ENCODE measurements around the gene IRF4. TPM values are rescaled to one million over a fixed set of nuclear protein-coding genes. Genes with fewer than 3 reads are reported as not detected.

IRF4 gene
- total and polyA plus RNA-seq, 2 donors = 0.30 to 2.0 TPM

DNA sequence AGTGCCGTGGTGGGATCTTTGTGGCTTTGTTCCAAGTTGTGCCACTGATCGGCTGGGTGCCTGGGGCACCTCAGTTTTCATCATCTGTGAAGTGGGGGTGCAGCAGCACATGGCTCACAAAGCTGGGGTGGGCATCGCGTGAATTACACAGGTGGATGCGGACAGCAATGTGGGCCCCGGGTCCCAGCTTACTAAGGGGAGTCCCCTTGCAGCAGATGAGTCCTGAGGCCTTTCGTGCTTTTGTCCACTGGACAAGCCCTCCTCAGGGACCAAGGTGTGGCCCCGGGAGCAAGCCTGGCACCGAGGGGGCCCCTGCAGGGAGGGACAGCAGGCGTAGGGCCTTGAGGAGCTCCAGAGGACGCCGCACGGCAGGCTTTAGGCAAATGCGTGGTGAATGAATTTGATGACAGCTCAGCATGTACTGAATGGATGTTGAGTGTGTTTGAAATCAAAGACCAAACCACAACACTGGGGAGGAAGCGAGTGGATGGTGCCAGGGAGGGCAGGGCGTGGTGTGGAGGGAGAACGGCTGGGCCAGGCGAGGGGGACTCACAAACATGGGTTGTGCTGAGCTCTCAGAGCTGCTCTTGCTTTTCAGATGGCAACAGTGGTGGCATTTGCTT, 53.2 kb downstream of the IRF4 start:
- 84% methylated on average over 18 of the region's 18 CpGs for WGBS
- Histone ChIP-seq H3K4me1 (ENCODE audit: insufficient read depth) (no peaks in the 10 kb centered on the region), H3K27ac (ENCODE audit: low read depth) (no peak overlapping the region), H3K36me3 (ENCODE audit: insufficient read depth) (no peaks in the 10 kb centered on the region), H3K4me3 (ENCODE audit: low read depth, low read length) (no peak overlapping the region)
- DNase-seq (ENCODE audit: extremely low spot score) = no peak

DNA sequence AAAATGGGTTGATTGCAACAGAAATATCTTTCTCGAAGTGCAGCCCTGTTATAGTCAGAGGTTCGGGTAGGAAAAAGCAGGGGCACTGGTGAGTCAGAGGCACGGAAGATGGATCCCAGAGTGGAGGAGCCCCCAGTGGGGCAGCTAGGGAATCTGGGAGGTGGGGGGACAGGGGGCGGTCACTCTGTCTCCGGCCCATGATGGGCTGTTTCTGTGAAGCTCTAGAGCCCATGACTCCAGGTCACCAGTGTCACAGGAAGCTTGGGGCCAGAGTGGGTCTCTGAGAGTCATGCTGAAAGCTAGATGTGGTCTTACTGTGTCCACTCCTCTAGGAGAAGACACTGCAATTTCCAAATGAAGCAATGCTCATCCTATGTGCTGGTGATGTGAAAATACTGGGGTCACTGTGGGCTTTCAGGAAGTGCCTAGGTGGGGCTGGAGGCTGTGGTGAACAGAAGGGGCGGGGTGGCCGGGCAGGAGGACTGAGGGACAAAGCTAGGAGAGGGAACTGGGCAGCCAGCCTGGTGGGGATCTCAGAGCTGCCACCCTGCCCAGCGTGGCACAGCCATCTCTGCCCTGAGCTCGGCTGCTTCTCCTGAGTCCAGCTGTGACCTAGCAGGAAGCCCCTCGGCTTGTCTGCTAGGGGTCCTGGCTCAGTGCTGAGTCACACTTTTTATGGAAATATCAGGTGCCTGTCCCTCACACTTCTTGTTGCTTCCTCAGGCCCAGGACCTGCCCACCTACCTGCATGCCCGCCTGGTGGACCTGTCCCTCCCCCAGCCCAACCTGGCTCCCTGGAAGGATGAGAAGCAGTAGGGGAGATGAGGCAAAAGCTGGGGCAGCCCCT, 54.2 kb downstream of the IRF4 start:
- Histone ChIP-seq H3K4me3 (ENCODE audit: low read depth, low read length) (no peak overlapping the region), H3K4me1 (ENCODE audit: insufficient read depth) (no peaks in the 10 kb centered on the region), H3K27ac (ENCODE audit: low read depth) (no peak overlapping the region), H3K36me3 (ENCODE audit: insufficient read depth) (no peaks in the 10 kb centered on the region)
- WGBS = 79% methylated on average over 11 of the region's 11 CpGs
- DNase-seq (ENCODE audit: extremely low spot score) = no peak

DNA sequence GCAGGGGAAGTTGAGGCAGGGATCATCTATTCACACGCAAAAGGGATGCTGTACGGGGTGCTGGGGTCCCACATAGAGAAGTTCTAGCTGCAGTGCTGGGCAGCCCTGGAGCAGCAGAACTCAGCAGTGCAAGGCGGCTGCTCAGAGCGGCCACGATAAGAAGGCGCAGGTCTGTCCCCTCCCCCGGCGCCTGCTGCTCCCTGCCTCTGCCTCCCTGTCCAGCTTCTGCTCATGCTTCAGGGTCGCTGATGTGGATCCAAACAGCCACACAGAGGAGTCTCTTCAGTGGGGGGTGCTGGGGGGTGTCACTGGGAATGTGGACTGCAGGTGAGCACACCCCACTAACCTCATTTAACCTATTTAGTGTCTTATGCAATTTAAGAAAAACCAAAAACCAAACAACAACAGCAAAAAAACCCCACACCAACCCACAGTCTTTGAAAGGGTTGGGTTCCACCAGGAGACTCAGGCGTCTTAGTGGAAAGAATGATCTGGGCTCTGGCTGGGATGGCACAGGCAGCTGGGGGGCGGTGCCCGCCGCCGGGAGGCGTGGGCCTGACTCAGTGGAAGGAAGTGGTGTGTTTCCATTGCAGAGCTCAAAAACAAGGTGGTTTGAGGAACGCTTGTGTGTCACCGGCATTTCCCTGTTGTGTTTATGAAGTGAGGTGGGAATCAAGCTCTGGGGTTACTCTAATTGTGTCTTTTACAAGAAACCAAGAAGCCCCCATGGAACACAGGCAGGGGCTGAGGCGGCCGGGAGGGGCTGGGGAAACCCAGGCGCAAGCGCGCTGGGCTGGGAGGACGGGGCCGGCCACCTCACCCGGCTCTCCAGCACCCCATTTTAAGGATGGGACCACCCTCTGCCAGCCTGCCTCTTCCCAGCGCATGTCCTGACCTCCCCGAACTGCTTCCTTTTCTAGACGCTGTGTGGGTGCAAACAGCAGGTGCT, 55.1 kb downstream of the IRF4 start:
- Histone ChIP-seq H3K4me3 (ENCODE audit: low read depth, low read length) (no peak overlapping the region), H3K27ac (ENCODE audit: low read depth) (no peak overlapping the region), H3K4me1 (ENCODE audit: insufficient read depth) (no peaks in the 10 kb centered on the region), H3K36me3 (ENCODE audit: insufficient read depth) (no peaks in the 10 kb centered on the region)
- no peak for DNase-seq (ENCODE audit: extremely low spot score)
- WGBS = 80% methylated on average over 28 of the region's 28 CpGs

DNA sequence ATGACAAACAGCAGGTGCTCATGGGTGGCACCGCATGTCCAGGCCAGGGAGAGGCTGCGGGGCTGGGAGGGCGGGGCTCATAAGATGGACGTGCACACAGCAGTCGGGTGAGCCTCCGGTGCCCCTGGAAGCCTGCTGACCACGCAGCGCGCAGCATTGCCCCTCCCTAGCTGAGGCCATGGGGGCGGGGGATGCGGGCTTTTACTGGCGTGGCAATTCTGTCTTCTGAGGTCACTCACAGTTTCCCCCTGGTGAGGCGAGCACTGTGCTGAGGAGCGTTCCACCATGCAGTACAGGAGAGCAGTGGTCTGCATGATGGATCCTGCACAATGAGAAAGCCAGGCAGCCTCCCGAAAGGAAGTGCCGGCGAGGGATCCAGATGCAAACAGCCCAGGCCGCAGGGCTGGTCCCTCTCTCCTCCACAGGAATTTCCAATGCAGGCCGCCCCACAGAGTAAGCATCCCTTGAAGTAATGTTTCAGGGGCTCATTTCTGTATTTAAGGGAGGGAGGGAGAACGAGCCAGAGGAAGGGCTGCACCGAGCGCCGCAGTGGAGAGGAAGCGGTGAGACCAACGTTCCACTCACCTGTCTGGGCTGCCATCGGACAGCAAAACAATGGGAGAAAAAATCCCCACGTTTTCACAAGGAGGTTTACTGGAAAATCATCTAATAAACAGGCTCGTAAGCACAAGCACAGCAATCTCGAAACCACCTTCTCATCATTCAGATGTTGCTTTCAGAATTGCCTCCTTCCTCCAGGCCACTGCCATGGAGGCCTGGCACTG, 56.0 kb downstream of the IRF4 start:
- no peak overlapping the region for H3K27ac ChIP-seq (ENCODE audit: low read depth)
- H3K4me1 ChIP-seq (ENCODE audit: insufficient read depth) = no peaks in the 10 kb centered on the region
- no peak overlapping the region for H3K4me3 ChIP-seq (ENCODE audit: low read depth, low read length)
- DNase-seq (ENCODE audit: extremely low spot score) = no peak
- 78% methylated on average over 29 of the region's 29 CpGs for WGBS
- H3K36me3 ChIP-seq (ENCODE audit: insufficient read depth) = no peaks in the 10 kb centered on the region

DNA sequence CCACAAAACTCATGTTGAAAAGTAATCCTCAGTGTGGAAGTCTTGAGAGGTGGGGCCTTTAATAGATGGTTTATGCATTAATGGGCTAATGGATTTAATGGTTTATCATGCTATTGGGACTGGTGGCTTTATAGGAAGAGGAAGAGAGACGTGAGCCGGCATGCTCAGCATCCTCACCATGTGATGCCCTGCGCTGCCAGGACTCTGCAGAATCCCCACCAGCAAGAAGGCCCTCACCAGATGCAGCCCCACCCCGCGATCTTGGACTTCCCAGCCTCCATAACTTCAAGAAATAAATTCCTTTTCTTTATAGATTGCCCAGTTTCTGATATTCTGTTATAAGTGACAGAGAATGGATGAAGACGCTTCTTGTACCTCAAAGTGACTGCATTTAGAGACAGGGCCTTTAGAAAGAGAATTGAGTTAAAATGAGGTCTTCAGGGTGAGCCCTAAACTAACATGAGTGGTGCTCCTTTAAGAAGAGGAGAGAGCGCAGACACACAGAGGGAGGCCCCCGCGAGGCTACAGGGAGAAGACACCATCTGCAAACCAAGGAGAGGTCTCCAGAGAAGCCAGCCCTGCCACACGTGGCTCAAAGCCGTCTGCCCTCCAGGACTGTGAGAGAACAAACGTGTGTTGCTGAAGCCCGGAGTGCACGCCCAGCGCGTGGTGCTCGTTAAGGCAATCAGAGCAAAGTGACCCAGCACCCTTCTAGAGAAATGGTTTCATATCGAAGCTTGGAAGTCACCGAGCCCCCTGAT, 56.9 kb downstream of the IRF4 start:
- Histone ChIP-seq H3K36me3 (ENCODE audit: insufficient read depth) (no peaks in the 10 kb centered on the region), H3K4me3 (ENCODE audit: low read depth, low read length) (no peak overlapping the region), H3K27ac (ENCODE audit: low read depth) (no peak overlapping the region), H3K4me1 (ENCODE audit: insufficient read depth) (no peaks in the 10 kb centered on the region)
- whole genome bisulfite sequencing = 86% methylated on average over 19 of the region's 19 CpGs
- DNase-seq (ENCODE audit: extremely low spot score) = no peak

DNA sequence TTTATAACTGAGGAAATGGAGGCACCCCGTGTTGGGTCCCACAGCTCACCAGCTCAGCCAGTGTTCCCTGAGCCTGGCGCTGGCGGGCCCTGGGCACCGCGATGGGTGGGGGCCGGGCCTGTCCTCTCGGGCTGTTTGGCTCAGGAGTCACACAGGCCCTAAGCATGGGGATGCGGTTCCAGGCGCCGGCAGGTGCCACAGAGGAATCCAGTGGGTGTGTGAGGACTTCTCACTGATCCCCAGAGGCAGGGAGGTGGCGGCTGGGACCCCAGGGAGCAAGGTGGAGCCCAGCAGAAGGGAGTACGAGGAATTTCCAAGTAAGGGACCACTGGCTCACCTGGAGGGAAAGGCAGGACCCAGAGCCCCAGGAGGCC, 57.5 kb downstream of the IRF4 start:
- Histone ChIP-seq H3K27ac (ENCODE audit: low read depth) (no peak overlapping the region), H3K36me3 (ENCODE audit: insufficient read depth) (no peaks in the 10 kb centered on the region), H3K4me1 (ENCODE audit: insufficient read depth) (no peaks in the 10 kb centered on the region), H3K4me3 (ENCODE audit: low read depth, low read length) (no peak overlapping the region)
- DNase-seq (ENCODE audit: extremely low spot score) = no peak
- WGBS = 92% methylated on average over 12 of the region's 12 CpGs

DNA sequence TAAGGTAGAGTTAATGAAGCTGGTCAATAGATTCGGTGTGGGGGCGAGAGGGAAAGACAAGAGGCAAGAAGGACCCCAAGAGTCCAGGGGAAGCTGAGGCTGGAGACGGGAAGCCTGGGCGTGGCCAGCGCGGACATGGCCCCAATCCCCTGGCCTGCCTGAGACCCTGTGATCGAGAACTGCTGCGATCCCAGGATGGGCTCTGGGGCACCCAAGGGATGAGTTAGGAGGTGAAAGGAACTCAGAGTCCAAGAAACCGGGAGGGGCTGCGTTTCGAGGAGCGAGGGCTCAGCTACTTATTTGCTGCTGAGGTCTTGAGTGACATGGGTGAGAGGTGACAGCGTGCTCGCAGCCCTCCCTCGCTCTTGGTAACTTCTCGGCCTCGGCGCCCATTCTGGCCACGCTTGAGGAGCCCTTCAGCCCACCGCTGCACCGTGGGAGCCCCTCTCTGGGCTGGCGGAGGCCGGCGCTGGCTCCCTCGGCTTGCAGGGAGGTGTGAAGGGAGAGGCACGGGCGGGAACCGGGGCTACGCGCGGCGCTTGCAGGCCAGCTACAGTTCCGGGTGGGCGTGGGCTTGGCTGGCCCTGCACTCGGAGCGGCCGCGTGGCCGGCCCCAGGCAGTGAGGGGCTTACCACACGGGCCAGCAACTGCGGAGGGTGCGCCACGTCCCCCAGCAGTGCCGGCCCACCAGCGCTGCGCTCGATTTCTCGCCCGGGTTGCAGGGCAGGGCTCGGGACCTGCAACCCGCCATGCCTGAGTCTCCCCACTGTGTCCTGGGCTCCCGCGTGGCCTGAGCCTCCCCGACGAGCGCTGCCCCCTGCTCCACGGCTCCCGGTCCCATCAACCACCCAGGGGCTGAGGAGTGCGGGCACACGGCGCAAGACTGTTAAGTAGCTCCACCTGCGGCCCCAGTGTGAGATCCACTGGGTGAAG, 58.2 kb downstream of the IRF4 start:
- no peak for DNase-seq (ENCODE audit: extremely low spot score)
- H3K4me3 ChIP-seq (ENCODE audit: low read depth, low read length) = no peak overlapping the region
- H3K4me1 ChIP-seq (ENCODE audit: insufficient read depth) = no peaks in the 10 kb centered on the region
- no peaks in the 10 kb centered on the region for H3K36me3 ChIP-seq (ENCODE audit: insufficient read depth)
- no peak overlapping the region for H3K27ac ChIP-seq (ENCODE audit: low read depth)
- WGBS = 95% methylated on average over 62 of the region's 62 CpGs

DNA sequence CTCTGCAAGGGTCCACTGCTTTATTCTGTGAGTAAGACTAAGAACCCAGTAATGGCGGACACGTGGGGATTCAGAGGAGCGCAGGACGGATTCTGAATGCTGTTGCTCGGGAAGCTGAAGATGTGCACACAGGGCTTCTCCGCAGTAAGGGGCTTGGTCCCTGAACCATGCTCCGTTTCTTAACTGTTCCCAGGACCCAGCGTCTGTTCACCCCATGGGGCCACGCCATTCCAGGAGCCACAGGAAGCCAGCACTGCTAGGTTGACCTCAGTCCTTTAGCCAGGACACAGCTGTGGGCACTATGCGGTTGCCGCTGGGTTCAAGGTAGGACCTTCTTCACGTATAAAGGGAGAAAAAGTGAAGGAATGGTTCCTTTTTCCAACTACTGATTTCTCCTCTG, 59.8 kb downstream of the IRF4 start:
- Histone ChIP-seq H3K27ac (ENCODE audit: low read depth) (no peak overlapping the region), H3K36me3 (ENCODE audit: insufficient read depth) (no peaks in the 10 kb centered on the region), H3K4me1 (ENCODE audit: insufficient read depth) (no peaks in the 10 kb centered on the region), H3K4me3 (ENCODE audit: low read depth, low read length) (no peak overlapping the region)
- whole genome bisulfite sequencing = 94% methylated on average over 12 of the region's 12 CpGs
- no peak for DNase-seq (ENCODE audit: extremely low spot score)

DNA sequence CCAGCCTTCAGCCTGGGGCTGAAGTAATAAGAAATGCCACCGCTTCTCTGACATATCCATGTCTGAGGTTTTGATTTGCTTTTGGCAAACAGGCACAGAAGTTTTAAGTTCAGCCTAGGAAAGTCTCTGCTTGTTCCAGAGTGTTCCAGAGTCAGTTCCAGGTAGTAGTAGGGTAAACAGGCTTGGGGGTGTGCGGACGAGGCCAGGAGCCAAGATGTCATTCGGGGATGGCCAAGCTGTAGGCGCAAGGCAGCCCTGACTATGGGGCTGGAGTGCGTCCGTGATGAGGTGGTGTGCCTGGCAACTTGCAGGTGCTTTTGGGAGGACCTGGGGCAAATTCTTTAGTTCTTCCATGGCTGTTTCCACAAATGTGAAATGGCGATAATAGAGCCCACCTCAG, 60.3 kb downstream of the IRF4 start:
- DNase-seq (ENCODE audit: extremely low spot score) = no peak
- 93% methylated on average over 8 of the region's 8 CpGs for WGBS
- Histone ChIP-seq H3K4me3 (ENCODE audit: low read depth, low read length) (no peak overlapping the region), H3K27ac (ENCODE audit: low read depth) (no peak overlapping the region), H3K4me1 (ENCODE audit: insufficient read depth) (no peaks in the 10 kb centered on the region), H3K36me3 (ENCODE audit: insufficient read depth) (no peaks in the 10 kb centered on the region)

DNA sequence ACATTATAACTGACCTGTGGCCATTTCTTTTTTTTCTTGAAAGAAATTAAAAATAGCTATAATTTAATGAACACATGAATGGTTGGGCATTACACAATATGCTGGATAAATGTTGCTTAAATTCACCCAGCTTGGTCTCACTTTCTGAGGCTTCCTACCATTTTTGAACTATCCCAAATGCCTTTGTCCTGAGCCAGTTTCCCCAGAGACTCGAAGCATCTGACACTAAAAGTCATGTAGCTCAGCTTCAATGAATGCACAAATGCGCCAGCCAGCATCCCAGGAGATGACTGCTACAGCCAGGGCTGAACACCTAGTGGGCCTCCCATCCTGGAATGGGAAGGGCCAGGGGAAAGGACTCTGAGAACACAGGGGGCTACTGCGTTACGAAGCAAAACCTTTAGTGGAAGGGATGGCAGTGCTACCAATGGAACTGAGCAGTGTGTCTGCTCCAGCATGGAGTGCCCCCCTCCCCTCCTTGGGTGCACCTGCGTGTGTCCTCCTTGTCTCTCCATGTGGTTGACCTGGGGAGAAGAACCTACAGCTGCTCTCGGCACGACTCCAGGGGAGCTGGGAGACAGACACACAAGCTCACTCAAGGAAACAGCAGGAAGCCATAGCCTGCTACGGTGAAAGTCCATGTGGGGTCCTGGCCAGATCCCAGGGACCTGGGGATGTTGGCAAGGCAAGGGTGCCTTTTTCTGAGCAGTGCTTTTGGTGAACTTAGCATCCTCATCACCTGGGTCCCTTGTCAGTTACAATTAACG, 60.9 kb downstream of the IRF4 start:
- no peak overlapping the region for H3K27ac ChIP-seq (ENCODE audit: low read depth)
- H3K4me1 ChIP-seq (ENCODE audit: insufficient read depth) = no peaks in the 10 kb centered on the region
- no peak for DNase-seq (ENCODE audit: extremely low spot score)
- H3K4me3 ChIP-seq (ENCODE audit: low read depth, low read length) = no peak overlapping the region
- 67% methylated on average over 9 of the region's 9 CpGs for WGBS
- no peaks in the 10 kb centered on the region for H3K36me3 ChIP-seq (ENCODE audit: insufficient read depth)

DNA sequence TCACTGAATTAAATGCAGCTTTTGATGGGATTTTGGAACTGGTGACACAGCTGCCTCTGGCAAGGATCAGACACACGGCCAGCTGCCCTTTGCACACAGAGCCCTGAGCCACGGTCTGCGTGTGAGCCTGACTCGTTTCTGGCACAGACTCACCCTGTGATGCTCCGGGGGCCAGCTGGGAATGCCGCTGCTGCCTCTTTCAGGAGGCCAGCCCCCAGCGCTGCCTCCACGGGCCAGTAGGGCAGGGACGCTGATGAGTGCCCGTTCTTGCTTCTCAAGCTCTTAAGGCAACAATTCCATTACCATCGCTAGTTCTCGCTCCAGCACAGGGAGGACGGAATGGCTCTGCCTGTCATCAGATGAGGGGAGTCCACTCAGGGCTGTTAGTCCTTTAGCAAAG, 61.6 kb downstream of the IRF4 start:
- WGBS = 31% methylated on average over 13 of the region's 13 CpGs
- DNase-seq (ENCODE audit: extremely low spot score) = no peak
- H3K27ac ChIP-seq (ENCODE audit: low read depth) = no peak overlapping the region
- H3K4me3 ChIP-seq (ENCODE audit: low read depth, low read length) = no peak overlapping the region
- H3K4me1 ChIP-seq (ENCODE audit: insufficient read depth) = no peaks in the 10 kb centered on the region
- H3K36me3 ChIP-seq (ENCODE audit: insufficient read depth) = no peaks in the 10 kb centered on the region
